ENCODE results near the gene XPO4. TPM values are rescaled to one million over a fixed set of nuclear protein-coding genes. Genes with fewer than 3 reads are reported as not detected.
"Not testable (repeated sequence)": the region's sequence is repeated elsewhere in the genome, so short reads cannot be mapped to it uniquely, and the experiment has no call there.

The XPO4 gene
- total RNA-seq, 1 donor from 2014 or later, result 33.7 TPM

GRCh38 chr13:20890540-20890939, 12.0 kb downstream of the XPO4 start:
- not testable (repeated sequence) for DNase-seq

- no peak for DNase-seq
Observed at GRCh38 chr13:20882206-20882605, 20.3 kb downstream of the XPO4 start.

DNA sequence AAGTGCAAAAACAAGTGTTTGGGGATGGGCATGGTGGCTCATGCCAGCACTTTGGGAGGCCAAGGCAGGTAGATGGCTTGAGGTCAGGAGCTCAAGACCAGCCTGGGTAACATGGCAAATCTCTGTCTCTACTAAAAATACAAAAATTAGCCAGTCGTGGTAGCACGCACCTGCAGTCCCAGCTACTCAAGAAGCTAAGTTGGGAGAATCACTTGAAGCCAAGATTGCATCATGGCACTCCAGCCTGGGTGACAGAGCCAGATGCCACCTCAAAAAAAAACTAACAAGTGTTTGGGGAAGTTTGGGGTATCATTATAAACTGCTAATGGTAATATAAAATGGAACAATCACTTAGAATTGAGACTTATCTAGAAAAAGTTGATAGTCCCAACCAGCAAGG, 24.6 kb downstream of the XPO4 start:
- DNase-seq, result no peak

DNA sequence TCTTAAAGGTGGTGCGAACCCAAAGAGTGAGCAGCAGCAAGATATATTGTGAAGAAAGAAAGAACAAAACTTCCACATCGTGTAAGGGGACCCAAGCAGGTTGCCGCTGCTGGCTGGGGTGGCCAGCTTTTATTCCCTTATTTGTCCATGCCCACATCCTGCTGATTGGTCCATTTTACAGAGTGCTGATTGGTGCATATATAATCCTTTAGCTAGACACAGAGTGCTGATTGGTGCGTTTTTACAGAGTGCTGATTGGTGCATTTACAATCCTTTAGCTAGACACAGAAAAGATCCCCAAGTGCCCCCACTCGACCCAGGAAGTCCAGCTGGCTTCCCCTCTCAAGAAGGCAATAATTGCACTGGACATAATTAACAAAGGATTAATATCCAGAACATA, 25.7 kb downstream of the XPO4 start:
- not testable (repeated sequence) for DNase-seq

DNA sequence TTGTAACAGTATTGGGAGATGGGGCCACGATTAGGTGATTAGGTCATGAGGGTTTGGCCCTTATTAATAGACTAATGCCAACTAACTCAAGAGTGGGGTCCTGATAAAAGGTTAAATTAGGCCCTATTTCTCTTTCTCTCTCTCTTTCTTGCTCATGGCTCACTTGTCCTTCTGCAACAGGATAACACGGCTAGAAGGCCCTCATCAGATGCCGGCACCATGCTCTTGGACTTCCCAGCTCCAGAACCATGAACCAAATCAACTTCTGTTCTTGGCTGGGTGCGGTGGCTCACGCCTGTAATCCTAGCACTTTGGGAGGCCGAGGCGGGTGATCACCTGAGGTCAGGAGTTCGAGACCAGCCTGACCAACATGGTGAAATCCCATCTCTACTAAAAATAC, 28.1 kb downstream of the XPO4 start:
- not testable (repeated sequence) for DNase-seq

- no peak for DNase-seq
Observed at GRCh38 chr13:20873348-20873747, 29.2 kb downstream of the XPO4 start.

DNA sequence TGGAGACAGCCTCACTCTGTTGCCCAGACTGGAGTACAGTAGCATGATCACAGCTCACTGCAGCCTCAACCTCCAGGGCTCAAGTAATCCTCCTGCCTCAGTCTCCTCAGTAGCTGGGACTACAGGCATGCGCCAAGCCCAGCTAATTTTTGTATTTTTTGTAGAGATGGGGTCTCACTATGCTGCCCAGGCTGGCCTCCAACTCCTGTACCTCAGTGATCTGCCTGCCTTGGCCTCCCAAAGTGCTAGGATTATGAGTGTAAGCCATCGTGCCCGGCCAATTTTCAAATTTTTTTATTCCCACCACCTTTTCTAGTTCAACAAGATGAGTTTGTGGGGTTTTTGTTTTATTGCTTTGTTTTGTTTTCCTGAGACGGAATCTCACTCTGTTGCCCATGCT, 31.7 kb downstream of the XPO4 start:
- DNase-seq, result no peak

DNA sequence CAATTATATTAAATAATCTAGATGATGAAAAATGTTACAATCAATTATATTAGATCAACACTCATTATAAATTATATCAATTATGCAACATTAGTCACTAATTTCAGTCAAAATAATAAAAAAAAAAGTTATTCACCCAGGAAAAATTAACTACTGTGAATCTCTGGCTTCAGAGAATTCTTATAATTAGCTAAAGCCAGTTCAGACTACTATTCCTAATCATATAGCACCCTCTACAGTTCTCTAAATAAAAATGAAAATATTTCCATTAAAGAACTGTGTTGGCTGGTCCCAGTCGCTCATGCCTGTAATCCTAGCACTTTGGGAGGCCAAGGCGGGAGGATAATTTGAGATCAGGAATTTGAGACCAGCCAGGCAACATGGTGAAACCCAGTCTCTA, 33.0 kb downstream of the XPO4 start:
- no peak for DNase-seq

- DNase-seq, result no peak
Observed at GRCh38 chr13:20867408-20867807, 35.1 kb downstream of the XPO4 start.

DNA sequence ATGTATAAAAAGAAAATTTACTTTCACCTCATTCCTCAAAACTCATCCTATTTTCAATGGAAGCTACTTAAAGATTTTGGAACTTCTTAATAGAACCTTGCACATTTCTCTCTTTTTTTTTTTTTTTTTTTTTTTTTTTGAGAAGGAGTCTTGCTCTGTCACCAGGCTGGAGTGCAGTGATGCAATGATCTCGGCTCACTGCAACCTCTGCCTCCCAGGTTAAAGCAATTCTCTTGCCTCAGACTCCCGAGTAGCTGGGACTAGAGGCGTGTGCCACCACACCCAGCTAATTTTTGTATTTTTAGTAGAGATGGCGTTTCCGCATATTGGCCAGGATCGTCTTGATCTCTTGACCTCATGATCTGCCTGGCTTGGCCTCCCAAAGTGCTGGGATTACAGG, 40.9 kb downstream of the XPO4 start:
- DNase-seq, result not testable (repeated sequence)

GRCh38 chr13:20860844-20861243, 41.7 kb downstream of the XPO4 start:
- DNase-seq, result no peak

DNA sequence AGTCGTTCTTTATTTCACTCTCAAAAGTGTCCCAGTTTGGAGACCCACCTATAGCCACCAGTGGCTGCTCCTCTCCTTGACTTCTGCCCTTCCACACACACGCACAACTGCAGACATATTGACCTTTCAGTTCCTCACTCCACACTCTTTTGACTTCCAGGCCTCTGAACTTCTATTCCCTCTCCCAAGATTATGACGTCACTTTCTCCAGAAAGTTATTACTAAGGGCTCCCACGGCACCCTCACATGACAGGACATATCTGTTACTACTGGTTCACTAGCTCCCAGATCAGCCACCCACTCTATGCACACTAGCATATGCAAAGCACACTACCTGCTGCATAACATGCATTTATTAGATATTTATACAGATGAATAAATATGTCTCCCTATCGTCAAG, 45.9 kb downstream of the XPO4 start:
- no peak for DNase-seq

DNA sequence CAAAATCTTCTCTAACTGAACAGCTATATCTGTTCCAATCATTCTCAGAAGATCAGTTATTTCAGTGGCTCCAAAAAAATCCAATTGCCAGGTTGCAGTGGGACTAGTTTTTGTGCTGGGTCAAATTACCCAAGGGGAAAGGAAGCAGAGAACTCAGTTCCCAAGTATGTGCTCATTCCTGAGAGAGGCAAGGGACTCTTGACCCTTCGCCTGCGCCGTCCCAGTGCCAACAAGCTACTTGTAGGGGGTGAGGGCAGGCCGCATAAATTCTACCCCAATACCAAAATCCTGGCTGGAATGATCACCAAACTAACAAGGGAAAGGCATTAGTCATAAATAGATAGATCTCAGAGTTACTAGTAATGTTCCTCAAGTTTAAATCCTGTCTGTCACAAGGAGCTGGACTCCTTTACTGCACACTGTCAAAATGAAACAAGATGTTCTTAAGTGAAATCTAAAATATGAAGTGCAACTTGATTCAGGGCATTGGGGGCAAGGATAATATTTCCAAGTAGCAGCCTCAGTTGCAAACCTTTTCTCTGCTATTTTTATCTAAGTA, 50.6 kb downstream of the XPO4 start:
- no peak for DNase-seq

DNA sequence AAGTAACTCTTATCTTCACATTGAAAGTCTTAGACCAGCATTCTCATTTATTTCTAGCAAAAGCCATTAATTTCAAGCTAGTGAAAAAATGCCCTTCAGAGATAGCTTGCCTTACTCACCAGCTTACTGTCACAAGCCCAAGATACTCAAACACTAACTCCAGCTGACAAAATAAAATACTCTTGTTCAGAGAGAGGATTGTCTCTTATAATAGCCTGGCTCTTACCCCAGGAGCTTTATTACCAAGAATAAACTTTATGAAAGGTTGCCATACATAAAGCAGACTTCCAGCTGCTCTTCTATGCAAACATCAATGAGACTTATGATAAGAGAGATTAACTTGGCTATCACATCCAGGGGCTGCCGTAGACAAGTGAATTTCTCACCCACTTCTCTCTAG, 53.6 kb downstream of the XPO4 start:
- no peak for DNase-seq

GRCh38 chr13:20848203-20848602, 54.3 kb downstream of the XPO4 start:
- DNase-seq, result no peak

DNA sequence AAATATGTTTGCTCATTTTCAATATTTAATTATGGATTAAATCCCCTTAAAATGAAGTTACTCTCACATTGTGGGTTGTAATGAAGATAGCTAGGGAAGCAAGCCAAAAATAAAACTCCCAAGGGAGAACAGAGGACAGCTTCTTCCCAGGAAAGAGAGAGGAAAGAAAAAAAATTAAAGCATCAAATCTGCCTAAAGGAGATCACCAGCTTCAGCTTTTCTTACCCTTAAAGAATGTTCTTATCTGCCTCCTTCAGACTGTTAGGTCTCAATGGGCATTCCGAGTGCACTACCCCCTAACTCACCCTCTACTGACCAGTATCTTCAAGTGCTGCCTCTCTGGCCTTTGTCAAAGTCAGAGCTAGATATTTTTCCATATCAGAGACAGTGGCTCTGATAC, 55.2 kb downstream of the XPO4 start:
- DNase-seq, result no peak

- no peak for DNase-seq
Observed at GRCh38 chr13:20843166-20843565, 59.4 kb downstream of the XPO4 start.

GRCh38 chr13:20840568-20840967, 62.0 kb downstream of the XPO4 start:
- DNase-seq, result no peak

- no peak for DNase-seq
Observed at GRCh38 chr13:20833900-20834679, 68.5 kb downstream of the XPO4 start.

DNA sequence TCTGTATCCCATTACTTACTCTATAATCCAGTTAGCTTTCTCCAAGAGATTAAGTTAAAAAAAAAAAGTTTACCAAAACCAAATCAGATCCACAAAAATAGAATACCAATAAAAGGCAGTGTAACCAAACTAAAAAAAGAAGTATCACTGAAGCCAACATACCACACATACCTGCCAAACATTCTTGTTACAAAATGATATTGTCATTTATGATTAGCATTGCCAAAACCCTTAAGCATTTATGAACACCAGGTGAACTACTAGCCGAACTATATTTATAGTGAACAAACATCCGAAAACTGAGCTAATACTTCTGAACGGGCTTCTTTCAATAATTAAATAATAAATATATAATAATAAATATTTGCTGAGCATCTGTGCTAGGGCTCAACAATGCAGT, 69.7 kb downstream of the XPO4 start:
- no peak for DNase-seq

GRCh38 chr13:20831933-20832332, 70.6 kb downstream of the XPO4 start:
- DNase-seq, result no peak

GRCh38 chr13:20831254-20831653, 71.3 kb downstream of the XPO4 start:
- DNase-seq, result no peak

GRCh38 chr13:20828539-20829364, 73.8 kb downstream of the XPO4 start:
- no peak for DNase-seq

Data from occipital lobe (tissue), 2 donors.